ENCODE results near the gene HM13.
"Not testable (repeated sequence)": the region's sequence is repeated elsewhere in the genome, so short reads cannot be mapped to it uniquely, and the experiment has no call there.

HM13 gene

DNA sequence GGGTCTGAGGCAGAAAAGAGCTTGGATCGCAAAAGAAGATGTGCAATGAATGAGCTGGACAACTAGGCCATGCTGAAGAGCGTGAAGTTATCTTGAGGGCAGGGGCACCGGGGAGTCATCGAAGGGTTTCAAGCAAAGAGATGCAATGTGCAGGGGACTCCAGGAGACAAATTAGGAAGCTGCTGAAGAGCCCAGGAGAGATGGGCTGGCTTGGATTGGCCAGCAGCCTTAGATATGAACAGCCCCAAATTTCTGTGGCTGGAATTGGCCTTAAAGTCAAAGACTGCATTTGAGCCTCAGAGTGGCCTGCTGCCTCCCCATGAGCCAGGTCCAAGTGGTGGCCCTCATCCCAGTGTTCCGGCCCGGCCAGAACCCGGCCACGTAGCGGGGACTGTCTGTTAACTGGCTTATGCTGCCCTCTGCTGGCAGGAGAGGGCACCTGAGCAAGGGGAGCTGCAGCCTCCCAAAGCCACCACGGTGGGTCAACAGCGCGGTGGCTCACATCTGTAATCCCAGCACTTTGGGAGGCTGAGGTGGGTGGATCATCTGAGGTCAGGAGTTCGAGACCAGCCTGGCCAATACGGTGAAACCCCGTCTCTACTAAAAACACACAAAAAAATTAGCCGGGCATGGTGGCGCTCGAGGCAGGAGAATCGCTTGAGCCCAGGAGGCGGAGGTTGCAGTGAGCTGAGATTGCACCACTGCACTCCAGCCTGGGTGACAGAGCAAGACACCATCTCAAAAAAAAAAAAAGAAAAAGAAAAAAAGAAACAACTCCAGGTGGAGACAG lies 11.2 kb upstream of the HM13 start:
- DNase-seq (ENCODE audit: low read depth in 3 of 3): peak; percentile 56 to 60 (median 59)

DNA sequence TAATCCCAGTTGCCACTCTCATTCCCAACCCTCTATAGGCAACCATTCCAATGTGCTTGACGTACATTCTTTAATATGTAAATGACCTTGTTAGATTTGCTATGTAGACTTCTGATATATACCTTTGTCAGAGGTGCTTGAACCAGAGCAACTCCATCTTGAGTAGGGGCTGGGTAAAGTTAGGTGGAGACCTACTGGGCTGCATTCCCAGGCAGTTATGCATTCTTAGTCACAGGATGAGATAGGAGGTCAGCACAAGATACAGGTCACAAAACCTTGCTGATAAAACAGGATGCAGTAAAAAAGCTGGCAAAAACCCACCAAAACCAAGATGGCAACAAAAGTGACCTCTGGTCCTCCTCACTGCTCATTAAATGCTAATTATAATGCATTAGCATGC lies 8.3 kb upstream of the HM13 start:
- DNase-seq (ENCODE audit: low read depth in 3 of 3): no peak

DNA sequence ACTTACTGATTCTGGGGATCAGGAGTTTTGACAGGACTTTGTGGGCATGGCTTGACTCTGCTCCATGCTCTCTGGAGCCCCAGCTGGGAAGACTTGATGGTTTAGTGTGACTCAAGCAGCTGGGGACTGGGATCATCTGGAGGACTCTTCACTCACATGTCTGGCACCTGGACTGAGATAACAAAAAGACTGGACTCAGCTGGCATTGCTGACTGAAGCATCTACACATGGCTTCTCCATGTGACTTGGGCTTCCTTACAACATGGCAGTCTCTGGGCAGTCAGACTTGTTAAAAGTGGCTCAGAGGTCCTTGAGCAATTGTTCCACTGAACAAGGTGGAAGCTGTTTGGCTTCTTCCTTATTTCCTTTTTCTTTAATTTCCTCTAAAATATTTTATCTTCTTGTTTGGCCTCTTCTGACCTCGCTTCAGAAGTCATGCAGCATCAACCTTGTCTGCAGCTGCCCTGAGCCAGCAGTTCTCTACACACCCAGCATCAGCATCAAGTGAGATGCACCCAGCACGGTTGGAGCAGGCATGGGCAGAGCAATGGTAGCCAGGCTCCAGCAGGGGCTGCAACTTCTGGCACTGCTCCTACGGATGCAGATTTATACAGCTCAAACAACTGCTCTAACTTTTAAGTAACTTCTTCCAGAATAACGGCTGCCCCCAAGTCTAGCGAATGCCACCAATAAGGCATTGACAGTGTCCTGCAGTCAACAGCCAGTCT lies 5.6 kb upstream of the HM13 start:
- no peak for DNase-seq (ENCODE audit: low read depth in 3 of 3)

DNA sequence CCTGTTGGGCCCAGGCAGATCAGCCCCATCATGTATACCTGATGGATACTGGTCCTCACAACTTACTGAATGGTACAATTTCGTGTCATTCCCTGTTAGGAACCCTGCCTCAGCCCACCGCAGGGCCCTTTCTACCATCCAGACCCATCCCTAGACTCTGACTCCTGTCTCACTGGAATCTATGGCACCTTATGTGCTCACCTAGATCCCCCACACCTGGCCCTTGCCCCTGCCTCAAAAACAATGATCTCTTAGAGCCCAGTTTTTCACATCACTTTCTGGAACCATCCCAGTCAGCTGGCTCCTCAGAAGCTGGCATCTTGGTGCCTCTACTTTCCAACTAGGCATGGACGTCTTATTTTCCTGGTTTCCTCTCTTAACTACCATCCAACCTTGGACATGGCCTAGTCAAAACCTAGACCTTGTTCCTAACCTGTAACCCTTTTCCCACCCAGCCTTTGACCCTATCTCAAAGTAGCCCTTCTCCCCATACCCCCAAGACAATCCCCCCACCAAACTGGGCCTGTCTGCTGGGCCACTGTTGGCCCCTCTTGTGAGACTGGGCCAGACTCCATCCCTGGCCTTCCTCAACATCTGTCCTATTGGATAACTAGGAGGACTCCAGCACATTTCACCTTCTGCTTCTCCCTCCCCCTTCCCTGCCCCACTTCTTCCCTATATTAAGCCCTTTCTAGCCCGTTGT lies 981 bp downstream of the HM13 start:
- DNase-seq (ENCODE audit: low read depth in 3 of 3): no peak

DNA sequence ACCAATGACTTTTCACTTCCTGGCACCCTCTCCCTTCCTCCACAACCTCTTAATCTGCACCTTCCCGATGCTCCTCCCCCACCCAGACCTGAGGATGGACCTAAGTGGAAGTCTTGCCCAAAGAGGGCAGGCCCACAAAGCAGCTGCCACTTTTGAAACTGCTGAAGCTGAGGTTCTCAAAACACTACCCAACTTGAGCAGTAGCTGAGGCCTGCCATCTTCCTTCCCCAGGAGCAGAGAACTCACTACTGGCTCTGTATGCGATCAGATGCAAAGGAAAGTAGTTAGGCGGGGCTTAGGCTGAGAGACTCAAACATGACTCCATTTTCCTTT lies 1.5 kb downstream of the HM13 start:
- DNase-seq (ENCODE audit: low read depth in 3 of 3): no peak

DNA sequence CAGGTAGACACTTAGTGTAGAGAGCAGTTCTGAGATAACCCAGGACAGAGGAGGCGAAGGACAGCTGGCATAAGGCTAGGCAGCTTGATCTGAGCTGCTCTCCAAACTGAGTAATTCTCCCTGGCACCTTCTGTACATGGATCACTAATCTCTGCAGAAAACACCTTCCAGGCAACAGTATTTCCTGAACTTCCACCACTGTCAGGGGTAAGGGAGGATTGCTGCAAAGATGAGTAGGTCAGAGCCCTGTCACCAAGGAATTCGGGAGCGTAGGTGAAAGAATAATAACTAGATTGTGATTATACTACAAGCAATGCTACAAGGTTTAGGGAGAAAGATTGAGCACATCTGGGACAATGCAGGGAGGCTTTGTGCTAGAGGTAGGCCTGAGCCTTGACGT lies 1.9 kb downstream of the HM13 start:
- DNase-seq (ENCODE audit: low read depth in 3 of 3): no peak

DNA sequence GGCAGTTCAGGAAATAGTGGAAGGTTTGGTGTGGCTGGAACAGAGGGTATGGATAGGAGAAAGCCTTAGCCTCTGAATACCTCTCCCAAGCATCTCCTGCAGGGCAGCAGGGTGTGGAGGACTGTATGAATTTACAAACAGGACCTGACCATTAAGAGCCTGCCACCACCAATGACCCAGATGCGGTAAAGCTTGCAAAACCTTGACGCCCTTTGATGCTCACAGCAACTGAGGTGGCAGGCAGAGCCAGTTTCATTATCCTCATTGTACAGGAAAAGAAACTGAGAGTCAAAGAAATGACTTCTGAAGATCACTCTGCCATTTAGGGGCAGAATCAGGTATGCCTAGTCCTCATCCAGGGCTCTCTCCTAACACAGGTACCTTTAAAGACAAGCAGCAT lies 2.4 kb downstream of the HM13 start:
- no peak for DNase-seq (ENCODE audit: low read depth in 3 of 3)

DNA sequence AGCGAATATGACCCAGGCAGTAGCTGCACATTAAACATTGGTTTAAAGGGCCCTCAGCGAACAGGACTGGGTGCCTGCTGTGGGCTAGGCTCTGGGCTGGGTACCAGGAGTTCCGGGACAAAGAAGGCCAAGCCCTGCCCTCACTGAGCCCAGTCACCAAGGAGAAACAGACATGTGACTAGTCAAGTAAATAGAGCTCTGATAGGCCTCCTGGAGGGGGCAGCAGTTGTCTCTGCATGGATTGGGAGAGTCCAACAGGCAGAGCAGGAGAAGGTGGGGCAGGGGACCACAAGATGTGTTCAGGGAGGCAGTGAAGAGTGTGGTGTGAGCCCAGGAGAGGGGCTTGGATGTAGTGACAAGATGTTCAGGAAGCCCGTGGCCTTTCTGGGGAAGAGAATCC lies 3.1 kb downstream of the HM13 start:
- no peak for DNase-seq (ENCODE audit: low read depth in 3 of 3)

DNA sequence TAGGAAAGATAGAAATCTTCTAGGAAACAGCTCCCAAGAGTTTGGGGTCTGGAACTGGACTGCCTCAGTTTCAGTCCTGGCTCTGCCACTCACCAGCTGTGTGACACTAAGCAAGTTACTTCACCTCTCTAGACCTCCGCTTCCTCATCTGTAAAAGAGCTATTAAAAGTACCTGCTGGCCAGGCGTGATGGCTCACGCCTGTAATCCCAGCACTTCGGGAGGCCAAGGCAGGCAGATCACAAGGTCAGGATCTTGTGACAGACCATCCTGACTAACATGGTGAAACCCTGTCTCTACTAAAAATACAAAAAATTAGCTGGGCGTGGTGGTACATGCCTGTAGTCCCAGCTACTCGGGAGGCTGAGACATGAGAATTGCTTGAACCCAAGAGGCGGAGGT lies 7.0 kb downstream of the HM13 start:
- DNase-seq (ENCODE audit: low read depth in 3 of 3): not testable (repeated sequence)

DNA sequence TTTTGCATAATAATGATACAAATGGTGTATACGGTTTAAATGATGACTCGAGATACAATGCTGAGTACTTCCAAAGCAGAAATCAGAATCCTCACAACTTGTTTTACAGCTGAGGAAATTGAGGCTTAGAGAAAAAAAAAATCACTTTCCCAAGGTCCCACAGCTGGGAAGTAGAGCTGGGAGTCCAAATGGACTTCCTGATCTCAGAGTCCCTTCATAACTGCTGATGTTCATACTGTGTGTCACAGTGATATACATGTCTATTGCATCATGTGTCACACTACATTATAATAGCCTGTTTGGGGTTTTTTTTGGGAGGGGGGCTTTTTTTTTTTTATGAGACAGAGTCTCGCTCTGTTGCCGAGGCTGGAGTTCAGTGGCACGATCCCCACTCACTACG lies 8.5 kb downstream of the HM13 start:
- DNase-seq (ENCODE audit: low read depth in 3 of 3): no peak

DNA sequence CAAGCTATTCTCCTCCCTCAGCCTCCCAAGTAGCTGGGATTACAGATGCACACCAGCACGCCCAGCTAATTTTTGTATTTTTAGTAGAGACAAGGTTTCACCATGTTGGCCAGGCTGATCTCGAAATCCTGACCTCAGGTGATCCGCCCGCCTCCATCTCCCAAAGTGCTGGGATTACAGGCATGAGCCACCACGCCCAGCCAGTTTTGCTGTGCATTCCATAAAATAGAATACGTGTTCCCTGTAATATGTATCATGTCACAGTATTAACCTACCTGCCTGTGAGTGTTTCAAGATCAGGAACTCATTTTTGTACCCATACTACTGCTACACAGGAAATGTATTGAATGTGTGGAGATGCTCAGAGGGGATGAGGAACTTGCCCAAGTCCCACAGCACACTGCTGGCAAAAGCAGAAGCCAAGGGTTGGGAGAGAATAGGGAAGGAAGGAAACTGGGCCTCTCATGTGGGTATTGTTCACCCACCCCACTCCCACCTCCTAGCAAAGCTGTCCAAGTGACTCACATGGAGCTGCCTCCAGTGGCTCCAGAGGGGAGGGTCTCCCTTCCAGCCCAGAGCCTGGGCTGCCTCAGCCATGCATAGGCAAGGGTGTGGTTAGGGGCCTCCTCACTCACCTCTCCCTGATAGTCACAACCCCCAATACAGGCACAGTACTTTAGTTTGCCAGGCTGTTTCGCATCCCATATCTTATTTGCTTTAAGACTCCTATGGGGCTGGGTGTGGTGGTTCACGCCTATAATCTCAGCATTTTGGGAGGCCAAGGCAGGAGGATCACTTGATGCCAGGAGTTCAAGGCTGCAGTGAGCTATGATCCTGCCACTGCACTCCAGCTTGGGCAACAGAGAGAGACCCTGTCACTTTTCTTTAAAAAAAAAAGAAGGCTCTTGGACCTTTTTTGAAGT lies 9.4 kb downstream of the HM13 start:
- DNase-seq (ENCODE audit: low read depth in 3 of 3): no peak

DNA sequence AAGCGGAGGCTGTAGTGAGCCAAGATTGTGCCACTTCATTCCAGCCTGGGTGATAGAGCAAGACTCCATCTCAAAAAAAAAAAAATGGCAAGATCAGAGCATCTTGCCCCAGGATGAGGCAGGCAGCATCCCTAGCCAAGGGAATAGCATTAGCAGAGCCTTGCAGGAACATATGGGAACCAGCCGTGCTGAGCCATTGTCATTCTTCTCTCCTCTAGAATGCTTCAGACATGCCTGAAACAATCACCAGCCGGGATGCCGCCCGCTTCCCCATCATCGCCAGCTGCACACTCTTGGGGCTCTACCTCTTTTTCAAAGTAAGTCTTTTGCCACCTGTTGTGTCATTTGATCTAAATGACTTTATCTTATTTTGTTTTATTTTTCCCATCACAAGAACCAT lies 13.0 kb downstream of the HM13 start:
- no peak for DNase-seq (ENCODE audit: low read depth in 3 of 3)

DNA sequence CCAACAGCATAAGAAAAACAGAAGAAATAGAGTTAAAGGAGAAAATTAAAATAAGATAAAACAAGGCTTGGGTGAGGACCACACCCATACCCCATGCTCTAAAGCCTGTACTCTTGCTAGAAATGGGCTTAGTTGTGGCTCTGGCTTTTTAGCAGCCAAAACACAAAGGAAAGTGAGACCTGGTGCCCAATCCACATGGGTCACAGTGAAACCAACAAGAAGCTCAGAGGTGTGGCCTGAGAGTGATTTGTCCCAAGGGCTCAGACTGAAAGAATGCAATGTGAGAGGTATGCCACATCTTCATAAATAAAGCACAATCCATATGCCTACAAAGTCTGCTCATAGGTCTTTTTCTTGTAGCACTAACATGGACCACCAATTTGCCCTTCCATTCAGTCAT lies 21.1 kb downstream of the HM13 start:
- DNase-seq (ENCODE audit: low read depth in 3 of 3): no peak

DNA sequence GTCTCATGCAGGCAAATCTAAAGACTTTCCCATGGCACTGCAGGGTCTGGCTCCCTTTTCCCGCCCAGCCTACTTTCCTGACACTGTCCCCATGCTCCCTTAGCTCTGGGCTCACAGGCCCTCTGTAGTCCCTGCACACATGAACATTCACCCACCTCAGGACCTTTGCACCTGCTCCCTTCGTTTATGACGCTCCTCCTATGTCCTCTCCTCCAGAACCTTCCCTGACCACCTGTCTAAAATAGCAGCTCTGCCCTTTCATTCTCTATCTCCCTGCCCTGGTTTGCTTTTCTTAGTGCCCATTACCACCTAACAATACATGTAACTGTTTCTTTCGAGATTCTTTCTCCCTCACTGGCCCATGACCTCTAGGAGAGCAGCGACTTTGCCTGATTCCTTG lies 22.3 kb downstream of the HM13 start:
- no peak for DNase-seq (ENCODE audit: low read depth in 3 of 3)

DNA sequence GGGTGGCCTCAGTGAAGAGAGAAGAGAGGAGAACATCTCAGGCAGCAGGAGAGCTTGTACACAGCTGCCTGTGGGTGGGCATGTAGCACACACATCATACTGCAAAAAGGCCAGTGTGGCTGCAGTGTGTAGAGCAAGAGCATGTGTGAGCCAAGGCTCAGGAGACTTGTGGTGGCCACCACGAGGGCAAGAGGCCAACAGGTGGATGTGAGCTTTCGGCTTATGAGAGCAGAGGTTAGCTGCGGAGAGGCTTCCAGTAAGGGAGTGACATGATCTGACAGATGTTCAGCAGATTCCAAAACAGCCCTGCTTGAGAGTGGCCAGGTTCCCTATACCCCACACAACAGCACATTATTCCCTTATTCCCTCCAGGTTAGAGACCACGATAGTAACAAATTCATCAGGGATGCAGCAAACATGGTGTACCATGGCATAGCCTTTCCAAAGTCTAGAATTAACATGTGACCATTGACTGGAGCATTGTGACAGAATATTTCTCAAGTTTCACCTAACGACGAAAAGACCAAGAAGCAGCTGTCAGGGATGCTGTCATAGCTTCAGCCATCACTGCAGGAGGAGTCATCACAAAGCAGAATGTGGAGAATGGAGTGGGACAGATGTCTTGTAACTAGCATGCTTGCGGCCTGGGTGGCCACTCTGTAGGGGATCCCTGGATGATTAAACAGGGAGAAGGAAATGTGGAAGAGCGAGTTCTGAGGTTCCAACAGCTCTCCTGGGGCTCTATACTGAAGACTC lies 23.1 kb downstream of the HM13 start:
- DNase-seq (ENCODE audit: low read depth in 3 of 3): no peak

DNA sequence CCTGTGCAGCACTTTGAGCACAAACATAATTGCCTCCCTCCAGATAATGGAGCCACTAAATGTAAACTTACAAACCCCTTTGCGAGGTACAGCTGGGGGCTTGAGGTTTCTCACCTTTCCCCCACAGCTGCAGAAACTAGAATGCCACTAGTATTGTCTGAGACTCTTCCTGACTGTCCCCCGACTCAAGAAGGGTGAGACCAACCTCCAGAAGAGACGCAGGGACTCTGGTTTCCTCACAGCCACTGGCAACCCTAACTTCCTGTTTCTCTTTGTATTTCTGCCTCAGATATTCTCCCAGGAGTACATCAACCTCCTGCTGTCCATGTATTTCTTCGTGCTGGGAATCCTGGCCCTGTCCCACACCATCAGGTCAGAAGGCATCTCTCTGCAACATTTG lies 23.6 kb downstream of the HM13 start:
- no peak for DNase-seq (ENCODE audit: low read depth in 3 of 3)

DNA sequence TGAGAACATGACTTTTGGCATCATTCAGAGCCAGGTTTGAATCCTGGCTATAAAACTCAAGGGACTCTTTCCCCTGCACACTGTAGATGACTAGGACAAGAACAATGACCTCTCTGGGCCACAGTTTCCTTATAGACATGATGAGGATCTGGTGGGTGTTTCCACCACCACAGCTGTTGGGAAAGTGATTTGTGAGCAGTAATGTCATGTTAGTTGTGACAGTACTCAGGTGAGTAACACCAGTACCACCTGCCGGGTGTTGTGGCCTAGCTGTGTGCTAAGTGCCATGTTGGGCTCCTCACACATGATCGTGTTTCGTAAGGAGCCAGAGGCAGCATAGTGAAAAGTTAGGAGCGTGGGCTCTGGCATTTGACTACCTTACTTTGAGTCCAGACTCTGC lies 24.1 kb downstream of the HM13 start:
- no peak for DNase-seq (ENCODE audit: low read depth in 3 of 3)

DNA sequence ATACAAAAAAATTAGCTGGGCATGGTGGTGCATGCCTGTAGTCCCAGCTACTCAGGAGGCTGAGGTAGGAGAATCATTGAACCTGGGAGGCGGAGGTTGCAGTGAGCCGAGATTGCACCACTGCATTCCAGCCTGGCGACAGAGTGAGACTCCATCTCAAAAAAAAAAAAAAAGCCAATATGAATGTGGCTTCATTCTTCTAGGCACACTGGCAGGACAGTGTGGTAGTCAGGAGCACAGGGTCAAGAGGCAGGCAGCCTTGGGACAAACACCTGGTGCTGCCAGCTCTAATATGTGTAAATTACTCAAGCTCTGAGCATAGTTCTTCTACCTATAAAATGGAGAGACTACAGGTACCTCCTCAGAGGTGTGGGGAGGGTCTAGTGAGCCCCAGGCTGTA lies 25.4 kb downstream of the HM13 start:
- not testable (repeated sequence) for DNase-seq (ENCODE audit: low read depth in 3 of 3)

DNA sequence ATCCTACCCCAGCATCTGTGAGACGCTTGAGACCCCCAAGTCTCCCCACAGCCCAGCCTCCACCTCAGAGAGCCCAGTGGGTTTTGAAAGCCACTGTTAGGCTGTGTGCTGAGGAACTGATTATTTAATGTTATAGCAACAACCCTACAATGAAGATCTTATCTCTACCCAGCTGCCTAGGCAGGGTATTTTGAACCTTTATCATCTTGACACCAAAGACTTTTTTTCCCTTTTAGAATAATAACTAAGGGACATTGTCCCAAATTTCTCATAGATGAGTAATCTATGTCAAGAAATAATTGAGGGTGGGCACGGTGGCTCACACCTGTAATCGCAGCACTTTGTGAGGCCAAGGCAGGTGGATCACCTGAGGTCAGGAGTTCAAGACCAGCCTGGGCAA lies 26.2 kb downstream of the HM13 start:
- no peak for DNase-seq (ENCODE audit: low read depth in 3 of 3)

DNA sequence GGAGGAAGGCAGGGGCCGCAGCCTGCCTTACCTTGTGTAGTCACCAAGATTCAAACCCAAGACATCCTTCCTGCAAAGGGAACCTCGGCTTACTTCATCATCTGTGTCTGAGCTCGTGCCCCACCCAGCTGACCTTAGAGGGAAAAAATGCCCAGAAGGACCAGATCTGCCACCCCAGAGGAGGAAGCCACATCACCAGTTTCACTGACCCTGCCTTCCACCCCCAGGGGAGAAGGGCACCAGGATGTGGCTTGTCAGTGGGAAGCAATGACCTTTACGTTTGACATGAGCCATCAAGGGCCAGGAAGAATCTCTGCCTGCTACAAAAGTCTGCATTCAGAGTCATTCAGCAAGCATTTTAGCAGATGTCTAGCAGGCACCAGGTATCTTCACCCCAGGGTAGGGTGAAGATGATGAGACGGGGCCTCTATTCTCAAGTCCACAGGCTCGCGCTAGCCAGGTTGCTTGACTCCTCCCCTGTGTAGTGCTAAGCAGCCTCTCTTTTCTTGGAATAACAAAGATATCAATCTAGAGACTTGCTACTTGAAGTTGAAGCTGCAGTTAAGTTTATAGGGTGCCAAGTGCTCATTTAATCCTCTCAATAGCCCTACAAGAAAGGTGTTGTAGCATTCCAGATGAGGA lies 28.1 kb downstream of the HM13 start:
- no peak for DNase-seq (ENCODE audit: low read depth in 3 of 3)

DNA sequence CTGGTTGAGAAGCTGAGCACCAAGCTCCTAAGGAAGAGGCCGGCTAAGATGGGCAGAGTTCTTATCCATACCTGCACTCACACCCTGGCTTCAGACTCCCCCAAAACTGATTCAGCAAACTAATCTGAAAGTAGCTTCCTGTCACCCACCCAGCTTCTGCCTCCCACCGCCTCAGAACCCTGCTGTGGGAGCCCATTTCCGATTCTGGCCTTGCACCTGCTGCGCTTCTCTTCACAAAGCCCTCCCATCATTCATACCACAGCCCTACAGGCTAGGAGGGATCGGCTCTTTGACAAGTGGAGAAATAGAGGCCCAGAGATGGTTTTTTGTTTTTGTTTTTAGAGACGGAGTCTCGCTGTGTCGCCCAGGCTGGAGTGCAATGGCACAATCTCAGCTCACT lies 28.7 kb downstream of the HM13 start:
- DNase-seq (ENCODE audit: low read depth in 3 of 3): no peak

Data from stimulated activated CD4-positive, alpha-beta T cell treated with anti-CD3 and anti-CD28 coated beads, TNF-alpha, amount 100 ng/mL, for 4 hours (primary cell).